Uterus (tissue), 4 donors: Measurements from ENCODE around the gene ZNF138. TPM values are rescaled to one million over a fixed set of nuclear protein-coding genes. Genes with fewer than 3 reads are reported as not detected.

Source experiments
- DNase-seq, 2 donors: peaks; one replicate each; pipeline ENCODE4 v3.0.0-alpha.2; 2019 to 2020
- H3K27ac ChIP-seq, 2 donors: fragments of 200-600 bp; sonication (generic); 1 replicate in 1 of 2; 2 replicates in 1 of 2; pipeline ENCODE4 v1.5.1; 2016 to 2018
- H3K27me3 ChIP-seq, 2 donors: fragments of 200-600 bp; sonication (generic); one replicate each; pipeline ENCODE4 v1.5.1; 2018 to 2019; ENCODE audit warnings: control low read depth in 1 of 2
- H3K36me3 ChIP-seq, 2 donors: fragments of 200-600 bp; sonication (generic); one replicate each; pipeline ENCODE4 v1.5.1; 2019; ENCODE audit warnings: control low read depth in 1 of 2
- H3K4me1 ChIP-seq, 2 donors: fragments of 200-600 bp; sonication (generic); one replicate each; pipeline ENCODE4 v1.5.1; 2018 to 2019; ENCODE audit warnings: control low read depth in 1 of 2
- H3K4me3 ChIP-seq, 2 donors: fragments of 200-600 bp; sonication (generic); 1 replicate in 1 of 2; 2 replicates in 1 of 2; pipeline ENCODE4 v1.5.1; 2018 to 2019; ENCODE audit warnings: mild to moderate bottlenecking in 1 of 2
- H3K9me3 ChIP-seq, 2 donors: fragments of 200-600 bp; sonication (generic); one replicate each; pipeline ENCODE4 v1.5.1; 2019; ENCODE audit warnings: control low read depth in 1 of 2
- CTCF ChIP-seq, 4 experiments: fragments of 200-600 bp in 2 of 4; fragments of 450-650 bp in 2 of 4; sonication (generic) in 2 of 4; IDR thresholded peaks; one replicate each; pipeline ENCODE4 v1.5.1; 2016 to 2019; ENCODE audit warnings: antibody characterized with exemption in 4 of 4, mild to moderate bottlenecking in 2 of 4, moderate library complexity in 1 of 4
- POLR2A ChIP-seq, 2 donors: fragments of 450-650 bp; IDR thresholded peaks; one replicate each; pipeline ENCODE4 v1.6.1; 2016; ENCODE audit warnings: antibody characterized with exemption in 2 of 2, mild to moderate bottlenecking in 1 of 2, moderate library complexity in 1 of 2
- intact Hi-C: fragments of 100-400 bp; cut with DNase I; formaldehyde crosslinking; loops from one replicate; pipeline ENCODE4 v1.15.1; 2023; ENCODE audit warnings: low total_unique reads
- total RNA-seq, 4 donors: library from RNA; depleted of rRNA in 3 of 4; stranded (reverse); fragments of >200 nt in 3 of 4; gene quantifications; one replicate each; pipeline versions ENCODE4 v1.1.0 to v1.2.4, GENCODE V29; 2014 to 2023
- donor health status: DM: yes; HTN: yes; CAD: no.

The ZNF138 gene
- total RNA-seq, 4 donors from 2014 or later = 13.5 to 27.7 (median 15.2) TPM

GRCh38 chr7:64869121-64869725 lies 75.0 kb downstream of the ZNF138 start:
- Histone ChIP-seq H3K27ac (no peak overlapping the region), H3K4me1 (no peaks in the 10 kb centered on the region), H3K4me3 (no peak overlapping the region), H3K36me3 (no peaks in the 10 kb centered on the region), H3K9me3 (no peaks in the 10 kb centered on the region), H3K27me3 (no peaks in the 10 kb centered on the region)
- intact Hi-C loops = no loop called here
- no peak for TF ChIP-seq POLR2A (IDR thresholded peaks at IDR 0.05)
- no peak for TF ChIP-seq CTCF (IDR thresholded peaks at IDR 0.05)
- DNase-seq = no peak

GRCh38 chr7:64869912-64870562 lies 75.8 kb downstream of the ZNF138 start:
- Histone ChIP-seq H3K4me3 (no peak overlapping the region), H3K9me3 (no peaks in the 10 kb centered on the region), H3K27me3 (no peaks in the 10 kb centered on the region), H3K27ac (no peak overlapping the region), H3K4me1 (no peaks in the 10 kb centered on the region), H3K36me3 (no peaks in the 10 kb centered on the region)
- intact Hi-C loops = no loop called here
- no peak for TF ChIP-seq POLR2A (IDR thresholded peaks at IDR 0.05)
- DNase-seq = no peak

- DNase-seq = no peak
- Histone ChIP-seq H3K4me3 (no peak overlapping the region), H3K9me3 (no peaks in the 10 kb centered on the region), H3K27ac (no peak overlapping the region), H3K4me1 (no peaks in the 10 kb centered on the region), H3K36me3 (no peaks in the 10 kb centered on the region), H3K27me3 (no peaks in the 10 kb centered on the region)
- TF ChIP-seq POLR2A (IDR thresholded peaks at IDR 0.05) (no peak), CTCF (IDR thresholded peaks at IDR 0.05) (no peak)
- intact Hi-C loops = no loop called here
These were observed 76.4 kb downstream of the ZNF138 start for GRCh38 chr7:64870656-64871055.

GRCh38 chr7:64871761-64872160 lies 77.5 kb downstream of the ZNF138 start:
- intact Hi-C loops = no loop called here
- Histone ChIP-seq H3K4me3 (no peak overlapping the region), H3K9me3 (no peaks in the 10 kb centered on the region), H3K36me3 (no peaks in the 10 kb centered on the region), H3K27me3 (no peaks in the 10 kb centered on the region), H3K27ac (no peak overlapping the region), H3K4me1 (no peaks in the 10 kb centered on the region)
- DNase-seq = no peak
- TF ChIP-seq POLR2A (IDR thresholded peaks at IDR 0.05) (no peak), CTCF (IDR thresholded peaks at IDR 0.05) (no peak)

- no peak for TF ChIP-seq CTCF (IDR thresholded peaks at IDR 0.05)
- TF ChIP-seq POLR2A (IDR thresholded peaks at IDR 0.05) = no peak
- Histone ChIP-seq H3K27ac (no peak overlapping the region), H3K4me1 (no peaks in the 10 kb centered on the region), H3K27me3 (peaks cover 0 to 3% of the 10 kb centered on the region in 2 donors), H3K36me3 (no peaks in the 10 kb centered on the region), H3K4me3 (no peak overlapping the region), H3K9me3 (no peaks in the 10 kb centered on the region)
- DNase-seq = no peak
- intact Hi-C loops = no loop called here
These were observed 78.3 kb downstream of the ZNF138 start for GRCh38 chr7:64872351-64873154.
